Ovary (tissue), 9 donors: ENCODE data around the gene RNF146. TPM values are rescaled to one million over a fixed set of nuclear protein-coding genes. Genes with fewer than 3 reads are reported as not detected.

Source experiments
- DNase-seq, 5 donors: peaks; one replicate each; pipeline ENCODE4 v3.0.0-alpha.2; 2019 to 2020
- H3K27ac ChIP-seq, 2 donors: fragments of 200-600 bp; one replicate each; pipeline versions ENCODE4 v1.5.1 to v1.8.0; 2019 to 2022
- H3K27me3 ChIP-seq: fragments of 200-600 bp; one replicate; pipeline ENCODE4 v1.8.0; 2022
- H3K36me3 ChIP-seq: fragments of 200-600 bp; sonication (generic); one replicate; pipeline ENCODE4 v1.5.1; 2019
- H3K4me1 ChIP-seq: one replicate; pipeline ENCODE4 v1.8.1; 2013; ENCODE audit warnings: mild to moderate bottlenecking, moderate library complexity; ENCODE audit not compliant: insufficient read depth
- H3K4me3 ChIP-seq: fragments of 200-600 bp; sonication (generic); one replicate; pipeline ENCODE4 v1.5.1; 2017
- H3K9me3 ChIP-seq, 2 donors: fragments of 200-600 bp in 1 of 2; sonication (generic) in 1 of 2; one replicate each; pipeline versions ENCODE4 v1.5.1 to v1.8.1; 2013 to 2019; ENCODE audit warnings: mild to moderate bottlenecking in 1 of 2, moderate library complexity in 1 of 2
- CTCF ChIP-seq, 3 donors: fragments of 450-650 bp in 2 of 3; fragments of 200-600 bp in 1 of 3; IDR thresholded peaks; one replicate each; pipeline versions ENCODE4 v1.5.1 to v1.8.0; 2016 to 2022; ENCODE audit warnings: antibody characterized with exemption in 3 of 3, mild to moderate bottlenecking in 1 of 3
- EP300 ChIP-seq: sonication (generic); formaldehyde crosslinking; IDR thresholded peaks from one replicate; pipeline ENCODE4 v1.6.1; 2017; ENCODE audit warnings: antibody characterized with exemption
- POLR2A ChIP-seq: fragments of 450-650 bp; IDR thresholded peaks from one replicate; pipeline ENCODE4 v1.6.1; 2017; ENCODE audit warnings: antibody characterized with exemption, mild to moderate bottlenecking, moderate library complexity
- WGBS, 3 donors: extraction: QIAGEN DNeasy Blood & Tissue Kit in 1 of 3; methylation state at CpG; one replicate each; pipeline versions ENCODE4 v1.1.5 to v1.1.7; 2013 to 2017; 5-methylcytosine and 5-hydroxymethylcytosine counted together
- intact Hi-C, 4 donors: fragments of 100-400 bp; cut with DNase I; formaldehyde crosslinking; loops; one replicate each; pipeline versions ENCODE4 v1.11.0 to v1.15.1; 2022 to 2023
- polyA plus RNA-seq, 2 donors: library from polyadenylated mRNA; stranded (reverse); fragments of 200-250 nt in 1 of 2; fragments of 350-450 nt in 1 of 2; fragmentation: Illumina TruSeq in 1 of 2; extraction: RNeasy Lipid Tissue Mini Kit (QIAGEN cat#74804) in 1 of 2; gene quantifications; one replicate each; pipeline ENCODE4 v1.2.3, GENCODE V29; 2013 to 2014
- total RNA-seq, 7 donors: library from RNA; depleted of rRNA in 2 of 7; stranded (reverse); fragments of >200 nt in 2 of 7; fragmentation: NEBNext Ultra II Directional in 3 of 7; extraction: Animal tissue kit (Norgen Biotek cat#: 25700) in 3 of 7; gene quantifications; one replicate each; pipeline versions ENCODE4 v1.1.0 to v1.2.4, GENCODE V29; 2016 to 2023
- donor health status: DM: no; HTN: no; CAD: no; lungs with moderate emphysema.
- donor health status: DM: no; HTN: no; CAD: no.
- donor health status: Bipolar disorder and iron deficiency.
- donor health status: DM: yes; HTN: yes; CAD: no.
- donor health status: DM: no; HTN: no; CAD: no.
- donor health status: DM: yes; HTN: yes; CAD: no.

RNF146 gene
- total and polyA plus RNA-seq, 9 donors = 42.2 to 55.8 (median 45.8) TPM

GRCh38 chr6:127289934-127290333 lies 23.3 kb downstream of the RNF146 start:
- no peak overlapping the region for H3K27ac ChIP-seq
- H3K9me3 ChIP-seq = no peaks in the 10 kb centered on the region
- WGBS, 3 donors = 82 to 83% (median 83%) methylated on average over 5 of the region's 5 CpGs
- no peaks in the 10 kb centered on the region for H3K36me3 ChIP-seq
- DNase-seq = no peak
- H3K4me3 ChIP-seq = no peak overlapping the region
- TF ChIP-seq POLR2A (no peak), CTCF (IDR thresholded peaks at IDR 0.05) (no peak), EP300 (no peak)
- H3K4me1 ChIP-seq = no peaks in the 10 kb centered on the region
- no peaks in the 10 kb centered on the region for H3K27me3 ChIP-seq
- intact Hi-C loops = no loop called here

- intact Hi-C loops = no loop called here
- Histone ChIP-seq H3K4me3 (no peak overlapping the region), H3K9me3 (no peaks in the 10 kb centered on the region), H3K27me3 (no peaks in the 10 kb centered on the region), H3K36me3 (no peaks in the 10 kb centered on the region), H3K4me1 (no peaks in the 10 kb centered on the region), H3K27ac (no peak overlapping the region)
- no peak for DNase-seq
- 53 to 70% (median 57%) methylated on average over 4 of the region's 4 CpGs for WGBS, 3 donors
- no peak for TF ChIP-seq POLR2A
- no peak for TF ChIP-seq CTCF (IDR thresholded peaks at IDR 0.05)
- TF ChIP-seq EP300 = no peak
Measured at GRCh38 chr6:127290391-127291265, 24.0 kb downstream of the RNF146 start.

GRCh38 chr6:127291495-127291894 lies 24.8 kb downstream of the RNF146 start:
- H3K4me1 ChIP-seq = no peaks in the 10 kb centered on the region
- no peaks in the 10 kb centered on the region for H3K36me3 ChIP-seq
- no peak overlapping the region for H3K27ac ChIP-seq
- WGBS, 3 donors = 16 to 34% (median 31%) methylated on average over 5 of the region's 5 CpGs
- H3K4me3 ChIP-seq = no peak overlapping the region
- DNase-seq = no peak
- no peaks in the 10 kb centered on the region for H3K9me3 ChIP-seq
- intact Hi-C loops = no loop called here
- TF ChIP-seq CTCF (IDR thresholded peaks at IDR 0.05) = no peak
- TF ChIP-seq EP300 = no peak
- no peak for TF ChIP-seq POLR2A
- H3K27me3 ChIP-seq = no peaks in the 10 kb centered on the region

- Histone ChIP-seq H3K27me3 (no peaks in the 10 kb centered on the region), H3K27ac (no peak overlapping the region), H3K36me3 (no peaks in the 10 kb centered on the region), H3K9me3 (no peaks in the 10 kb centered on the region), H3K4me1 (no peaks in the 10 kb centered on the region), H3K4me3 (no peak overlapping the region)
- no peak for DNase-seq
- WGBS, 3 donors = 82 to 89% (median 88%) methylated on average over 4 of the region's 4 CpGs
- intact Hi-C loops = no loop called here
- no peak for TF ChIP-seq EP300
- no peak for TF ChIP-seq CTCF (IDR thresholded peaks at IDR 0.05)
Measured at GRCh38 chr6:127297502-127298070, 30.9 kb downstream of the RNF146 start.
